Endometrial microvascular endothelial cells (primary cell): ENCODE measurements around the gene TALDO1. TPM values are rescaled to one million over a fixed set of nuclear protein-coding genes. Genes with fewer than 3 reads are reported as not detected.
"Not testable (repeated sequence)": the region's sequence is repeated elsewhere in the genome, so short reads cannot be mapped to it uniquely, and the experiment has no call there.

Experiments used
- in situ Hi-C: cut with HindIII; loops from 2 replicates; pipeline ENCODE4 v1.10.0; 2017; ENCODE audit warnings: low sequenced_read_pairs, low pct_unique_long_range_greater_than_20kb; ENCODE audit errors: inconsistent ontology term
- total RNA-seq: library from RNA; depleted of rRNA; stranded (reverse); fragments of >200 nt; gene quantifications from one replicate; pipeline ENCODE4 v1.2.3, GENCODE V29; 2015; ENCODE audit errors: inconsistent ontology term

TALDO1 gene
- total RNA-seq, 1 donor from 2014 or later: 293 TPM

- in situ Hi-C loops: no loop called here
Observed at GRCh38 chr11:728901-729491, 18.3 kb upstream of the TALDO1 start.

GRCh38 chr11:729492-730074, 17.7 kb upstream of the TALDO1 start:
- in situ Hi-C loops: no loop called here

GRCh38 chr11:733072-733471, 14.2 kb upstream of the TALDO1 start:
- in situ Hi-C loops: no loop called here

- in situ Hi-C loops: not testable (repeated sequence)
Observed at GRCh38 chr11:734541-734940, 12.7 kb upstream of the TALDO1 start.

DNA sequence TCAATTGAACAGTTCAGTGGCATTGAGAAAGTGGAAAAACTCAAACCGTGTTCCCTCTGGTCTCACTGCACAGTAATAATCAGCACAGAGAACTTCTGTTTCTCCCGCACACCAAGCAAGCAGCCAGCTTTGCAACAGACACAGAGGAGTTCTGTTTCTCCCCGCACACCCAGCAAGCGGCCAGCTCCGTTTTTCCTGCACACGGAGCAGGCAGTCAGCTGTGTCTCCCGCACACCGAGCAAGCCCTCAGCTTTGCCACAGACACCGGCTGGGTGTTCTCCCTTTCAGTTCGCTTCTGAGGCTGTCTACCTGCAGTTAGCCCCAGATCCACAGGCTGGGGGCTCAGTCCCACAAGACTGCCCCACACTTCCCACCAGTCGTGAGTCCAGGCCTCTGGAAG, 9.9 kb upstream of the TALDO1 start:
- in situ Hi-C loops: no loop called here

GRCh38 chr11:737899-738298, 9.4 kb upstream of the TALDO1 start:
- in situ Hi-C loops: not testable (repeated sequence)

- in situ Hi-C loops: no loop called here
Observed at GRCh38 chr11:742156-742546, 5.1 kb upstream of the TALDO1 start.

GRCh38 chr11:742571-743201, 4.6 kb upstream of the TALDO1 start:
- in situ Hi-C loops: no loop called here

GRCh38 chr11:745428-745827, 1.8 kb upstream of the TALDO1 start:
- in situ Hi-C loops: no loop called here

- in situ Hi-C loops: no loop called here
Observed at GRCh38 chr11:746289-747157, 741 bp upstream of the TALDO1 start.

DNA sequence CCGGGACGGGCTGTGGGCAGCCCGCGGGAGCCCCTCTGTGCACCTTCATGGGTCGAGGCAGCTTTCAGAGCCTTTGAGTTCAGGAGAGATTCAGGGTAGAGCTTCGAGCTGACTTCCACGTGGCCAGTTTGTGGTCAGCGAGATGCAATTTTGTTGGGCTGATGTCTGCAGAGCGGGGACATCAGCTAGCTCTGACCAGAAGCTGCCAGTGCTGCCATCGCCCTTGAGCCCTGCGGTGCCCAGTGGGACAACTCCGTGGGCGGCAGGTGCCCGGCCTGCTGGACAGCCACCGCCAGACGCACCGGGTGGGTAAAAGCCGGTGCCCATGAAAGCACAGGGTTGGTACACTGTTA, 719 bp downstream of the TALDO1 start:
- in situ Hi-C loops: no loop called here

GRCh38 chr11:749731-750130, 2.5 kb downstream of the TALDO1 start:
- in situ Hi-C loops: no loop called here

GRCh38 chr11:760236-760635, 13.0 kb downstream of the TALDO1 start:
- in situ Hi-C loops: no loop called here

DNA sequence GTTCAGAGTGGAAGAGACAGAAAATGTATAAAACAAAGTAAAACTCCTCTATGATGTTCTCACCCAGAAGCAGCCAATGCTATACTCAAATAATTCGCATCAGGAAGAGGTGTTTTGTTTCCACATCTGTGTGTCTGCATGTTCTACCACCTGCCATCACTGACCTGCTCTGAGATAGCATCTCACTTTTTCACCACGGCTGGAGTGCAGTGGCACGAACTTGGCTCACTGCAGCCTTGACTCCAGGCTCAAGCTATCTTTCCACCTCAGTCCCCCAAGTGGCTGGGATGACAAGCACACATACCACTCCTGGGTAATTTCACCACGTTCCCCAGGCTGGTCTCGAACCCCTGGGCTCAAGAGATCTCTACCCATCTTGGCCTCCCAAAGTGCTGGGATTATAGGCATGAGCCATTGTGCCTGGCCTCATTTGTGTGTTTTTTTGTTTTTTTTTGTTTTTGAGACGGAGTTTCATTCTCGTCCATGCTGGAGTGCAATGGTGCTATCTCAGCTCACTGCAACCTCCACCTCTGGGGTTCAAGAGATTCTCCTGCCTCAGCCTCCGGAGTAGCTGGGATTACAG, 14.4 kb downstream of the TALDO1 start:
- in situ Hi-C loops: no loop called here

DNA sequence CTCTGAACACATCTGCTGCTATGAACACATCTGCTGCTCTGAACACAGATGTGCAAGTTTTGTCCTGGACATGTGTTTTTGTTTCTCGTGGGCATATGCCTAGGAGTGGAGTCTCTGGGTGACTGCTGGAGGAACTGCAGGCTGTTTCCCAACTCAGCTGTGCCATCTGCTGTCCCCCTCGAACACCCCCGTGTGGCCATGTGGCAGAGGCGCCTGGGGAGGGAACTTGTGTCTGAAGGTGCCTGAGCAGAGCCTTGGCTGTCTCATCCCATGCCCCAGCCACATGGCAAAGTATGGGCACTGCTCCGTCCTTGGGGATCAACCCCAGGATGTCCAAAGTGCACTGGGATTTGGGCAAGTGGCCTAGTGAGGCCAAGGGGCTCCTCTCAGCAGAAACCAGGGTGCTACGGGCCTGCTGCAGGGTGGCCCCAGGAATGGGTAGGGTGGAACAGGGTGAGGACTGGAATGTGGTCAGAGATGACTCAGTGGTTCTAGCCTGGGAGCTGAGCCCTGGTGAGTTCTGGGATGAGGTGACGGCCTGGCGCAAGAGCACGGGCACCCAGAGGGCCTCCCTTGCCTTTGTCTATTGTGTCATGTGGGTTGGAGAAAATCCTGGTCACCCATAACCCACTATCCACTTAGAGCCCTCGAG, 15.3 kb downstream of the TALDO1 start:
- in situ Hi-C loops: no loop called here

GRCh38 chr11:763073-763463, 15.8 kb downstream of the TALDO1 start:
- in situ Hi-C loops: no loop called here

DNA sequence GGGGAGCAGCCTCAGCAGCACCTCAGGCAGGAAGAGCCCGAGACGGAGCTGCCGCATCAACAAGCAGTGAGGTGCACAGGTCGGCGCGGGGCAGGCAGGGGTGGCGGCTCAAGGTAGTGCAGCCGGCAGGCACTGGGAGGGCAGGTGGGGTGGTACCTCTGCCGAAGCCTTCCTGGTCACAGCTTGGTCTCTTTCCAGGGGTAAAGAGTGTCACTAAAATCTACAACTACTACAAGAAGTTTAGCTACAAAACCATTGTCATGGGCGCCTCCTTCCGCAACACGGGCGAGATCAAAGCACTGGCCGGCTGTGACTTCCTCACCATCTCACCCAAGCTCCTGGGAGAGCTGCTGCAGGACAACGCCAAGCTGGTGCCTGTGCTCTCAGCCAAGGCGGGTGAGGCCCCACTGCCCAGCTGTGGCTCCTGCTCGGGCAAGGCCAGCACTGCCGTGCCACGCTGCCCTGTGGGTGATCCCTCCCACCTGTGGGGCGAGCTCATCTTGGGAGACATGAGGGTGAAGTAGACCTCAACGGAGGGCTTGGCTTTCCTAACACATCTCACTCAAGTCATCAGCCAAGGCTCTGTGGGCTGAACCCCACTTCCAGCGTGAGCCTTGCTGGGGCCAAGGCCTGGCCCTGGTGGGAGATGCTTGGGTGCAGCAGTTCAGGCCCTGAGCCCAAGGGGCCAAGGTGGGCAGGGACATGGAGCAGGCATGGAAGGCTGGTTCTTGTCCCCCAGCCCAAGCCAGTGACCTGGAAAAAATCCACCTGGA, 16.5 kb downstream of the TALDO1 start:
- in situ Hi-C loops: no loop called here

DNA sequence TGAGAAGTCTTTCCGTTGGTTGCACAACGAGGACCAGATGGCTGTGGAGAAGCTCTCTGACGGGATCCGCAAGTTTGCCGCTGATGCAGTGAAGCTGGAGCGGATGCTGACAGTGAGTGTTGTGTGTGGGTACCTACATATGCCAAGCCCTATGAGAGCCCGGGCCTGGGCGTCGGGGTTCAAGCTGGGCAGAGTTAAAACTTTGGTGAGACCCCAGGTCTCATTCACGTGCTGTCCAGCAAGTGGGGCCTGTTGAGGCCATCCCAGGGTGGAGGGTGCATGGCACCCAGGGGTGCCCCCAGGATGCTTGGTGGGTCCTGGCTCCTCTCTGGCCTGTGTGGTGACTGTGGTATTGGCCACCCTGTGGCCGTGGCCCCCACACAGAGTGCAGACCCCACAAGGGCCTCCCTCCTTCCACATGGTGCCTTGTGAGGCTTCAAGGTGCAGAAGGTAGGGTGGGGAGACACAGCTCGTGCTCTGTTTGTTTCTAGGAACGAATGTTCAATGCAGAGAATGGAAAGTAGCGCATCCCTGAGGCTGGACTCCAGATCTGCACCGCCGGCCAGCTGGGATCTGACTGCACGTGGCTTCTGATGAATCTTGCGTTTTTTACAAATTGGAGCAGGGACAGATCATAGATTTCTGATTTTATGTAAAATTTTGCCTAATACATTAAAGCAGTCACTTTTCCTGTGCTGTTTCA, 17.2 kb downstream of the TALDO1 start:
- in situ Hi-C loops: no loop called here
